NT2/D1 (cell line): ENCODE measurements around the gene EPB41L3.
"Not testable (repeated sequence)": the region's sequence is repeated elsewhere in the genome, so short reads cannot be mapped to it uniquely, and the experiment has no call there.

Source experiments
- DNase-seq: peaks from one replicate; pipeline ENCODE4 v3.0.0-alpha.2; 2011; ENCODE audit warnings: low read depth, low spot score
- H3K27me3 ChIP-seq: 2 replicates; pipeline ENCODE4 v1.6.0; 2011; ENCODE audit warnings: mild to moderate bottlenecking; ENCODE audit not compliant: insufficient read length, insufficient read depth
- H3K36me3 ChIP-seq: 2 replicates; pipeline ENCODE4 v1.6.1; 2011; ENCODE audit warnings: mild to moderate bottlenecking, low read length, mixed read lengths; ENCODE audit not compliant: insufficient read depth, insufficient read length
- H3K4me1 ChIP-seq: 2 replicates; pipeline ENCODE4 v1.5.1; 2011; ENCODE audit not compliant: insufficient read depth, insufficient read length
- H3K4me3 ChIP-seq: 2 replicates; pipeline ENCODE4 v1.5.1; 2011; ENCODE audit warnings: low read depth; ENCODE audit not compliant: insufficient read length
- H3K9ac ChIP-seq: 2 replicates; pipeline ENCODE4 v1.6.0; 2011; ENCODE audit warnings: low read depth; ENCODE audit not compliant: insufficient read length
- H3K9me3 ChIP-seq: 2 replicates; pipeline ENCODE4 v1.5.1; 2011; ENCODE audit warnings: mild to moderate bottlenecking, low read length; ENCODE audit not compliant: insufficient read depth
- SUZ12 ChIP-seq: IDR thresholded peaks from 2 replicates; pipeline ENCODE4 v1.6.1; 2011; ENCODE audit not compliant: insufficient read length, insufficient read depth; ENCODE audit errors: extremely low read depth
- YY1 ChIP-seq: IDR thresholded peaks from 2 replicates; pipeline ENCODE4 v1.6.1; 2011; ENCODE audit not compliant: insufficient read length, insufficient read depth
- ZNF274 ChIP-seq: IDR thresholded peaks from 2 replicates; pipeline ENCODE4 v1.6.1; 2011; ENCODE audit warnings: mild to moderate bottlenecking, low read depth, low read length

EPB41L3 gene

GRCh38 chr18:5519448-5520298 lies 24.1 kb downstream of the EPB41L3 start:
- Histone ChIP-seq H3K36me3 (no peaks in the 10 kb centered on the region), H3K9me3 (no peaks in the 10 kb centered on the region), H3K4me3 (no peak overlapping the region), H3K27me3 (no peaks in the 10 kb centered on the region), H3K9ac (no peak overlapping the region), H3K4me1 (no peaks in the 10 kb centered on the region)
- no peak for TF ChIP-seq YY1
- TF ChIP-seq ZNF274: no peak
- TF ChIP-seq SUZ12: no peak
- DNase-seq: no peak

- no peak overlapping the region for H3K4me3 ChIP-seq
- H3K36me3 ChIP-seq: no peaks in the 10 kb centered on the region
- no peaks in the 10 kb centered on the region for H3K27me3 ChIP-seq
- no peaks in the 10 kb centered on the region for H3K4me1 ChIP-seq
- H3K9ac ChIP-seq: no peak overlapping the region
- no peaks in the 10 kb centered on the region for H3K9me3 ChIP-seq
- TF ChIP-seq ZNF274 (no peak), SUZ12 (no peak), YY1 (no peak)
- no peak for DNase-seq
These were observed 24.9 kb downstream of the EPB41L3 start for GRCh38 chr18:5518899-5519371.

GRCh38 chr18:5518179-5518770 lies 25.5 kb downstream of the EPB41L3 start:
- H3K4me1 ChIP-seq: no peaks in the 10 kb centered on the region
- no peak overlapping the region for H3K9ac ChIP-seq
- no peaks in the 10 kb centered on the region for H3K27me3 ChIP-seq
- H3K9me3 ChIP-seq: no peaks in the 10 kb centered on the region
- DNase-seq: no peak
- no peak overlapping the region for H3K4me3 ChIP-seq
- no peak for TF ChIP-seq ZNF274
- no peak for TF ChIP-seq SUZ12
- TF ChIP-seq YY1: no peak
- no peaks in the 10 kb centered on the region for H3K36me3 ChIP-seq

GRCh38 chr18:5516841-5517240 lies 27.0 kb downstream of the EPB41L3 start:
- no peaks in the 10 kb centered on the region for H3K4me1 ChIP-seq
- no peaks in the 10 kb centered on the region for H3K27me3 ChIP-seq
- TF ChIP-seq SUZ12: no peak
- TF ChIP-seq ZNF274: no peak
- TF ChIP-seq YY1: no peak
- H3K9me3 ChIP-seq: no peaks in the 10 kb centered on the region
- H3K4me3 ChIP-seq: no peak overlapping the region
- no peak overlapping the region for H3K9ac ChIP-seq
- DNase-seq: no peak
- no peaks in the 10 kb centered on the region for H3K36me3 ChIP-seq

GRCh38 chr18:5515011-5515784 lies 28.6 kb downstream of the EPB41L3 start:
- Histone ChIP-seq H3K4me3 (no peak overlapping the region), H3K4me1 (no peaks in the 10 kb centered on the region), H3K9ac (no peak overlapping the region), H3K27me3 (no peaks in the 10 kb centered on the region), H3K36me3 (no peaks in the 10 kb centered on the region), H3K9me3 (no peaks in the 10 kb centered on the region)
- TF ChIP-seq SUZ12 (no peak), YY1 (no peak)
- no peak for DNase-seq

- DNase-seq: no peak
- no peak for TF ChIP-seq ZNF274
- no peak for TF ChIP-seq SUZ12
- no peak overlapping the region for H3K9ac ChIP-seq
- H3K4me3 ChIP-seq: no peak overlapping the region
- no peaks in the 10 kb centered on the region for H3K9me3 ChIP-seq
- H3K36me3 ChIP-seq: no peaks in the 10 kb centered on the region
- H3K27me3 ChIP-seq: no peaks in the 10 kb centered on the region
- no peaks in the 10 kb centered on the region for H3K4me1 ChIP-seq
These were observed 29.9 kb downstream of the EPB41L3 start for GRCh38 chr18:5513947-5514346.

GRCh38 chr18:5512176-5512575 lies 31.6 kb downstream of the EPB41L3 start:
- DNase-seq: no peak
- Histone ChIP-seq H3K9me3 (no peaks in the 10 kb centered on the region), H3K4me1 (no peaks in the 10 kb centered on the region)

GRCh38 chr18:5511541-5511940 lies 32.3 kb downstream of the EPB41L3 start:
- H3K27me3 ChIP-seq, H3K9ac ChIP-seq, H3K4me3 ChIP-seq, H3K36me3 ChIP-seq, H3K9me3 ChIP-seq, H3K4me1 ChIP-seq, DNase-seq: not testable (repeated sequence)

More at GRCh38 chr18:5512176-5512575, 31.6 kb downstream of the EPB41L3 start:
- Histone ChIP-seq H3K9ac (no peak overlapping the region), H3K27me3 (no peaks in the 10 kb centered on the region), H3K4me3 (no peak overlapping the region), H3K36me3 (no peaks in the 10 kb centered on the region)
- TF ChIP-seq ZNF274 (no peak), SUZ12 (no peak), YY1 (no peak)
